Mucosa of descending colon (tissue), 3 donors: ENCODE results near the gene THTPA. TPM values are rescaled to one million over a fixed set of nuclear protein-coding genes. Genes with fewer than 3 reads are reported as not detected.

ENCODE experiments used
- ATAC-seq: fragments of 200-7000 bp; cut with Tn5 transposase; one replicate; pipeline ENCODE4 v1.9.1; 2020; ENCODE audit warnings: mild to moderate bottlenecking, moderate library complexity
- DNase-seq, 3 donors: peaks; one replicate each; pipeline ENCODE4 v3.0.0-alpha.2; 2020
- H3K36me3 ChIP-seq: fragments of 200-600 bp; one replicate; pipeline ENCODE4 v1.8.0; 2021; ENCODE audit warnings: low read depth, mild to moderate bottlenecking
- H3K4me1 ChIP-seq: fragments of 200-600 bp; one replicate; pipeline ENCODE4 v1.8.0; 2021; ENCODE audit warnings: low read depth, mild to moderate bottlenecking
- H3K4me3 ChIP-seq: fragments of 200-600 bp; one replicate; pipeline ENCODE4 v1.8.0; 2021; ENCODE audit warnings: mild to moderate bottlenecking
- H3K9me3 ChIP-seq: fragments of 200-600 bp; one replicate; pipeline ENCODE4 v1.8.0; 2021; ENCODE audit warnings: mild to moderate bottlenecking
- intact Hi-C, 2 donors: fragments of 100-400 bp; cut with DNase I in 1 of 2; cut with micrococcal nuclease in 1 of 2; formaldehyde crosslinking; loops; one replicate each; pipeline versions ENCODE4 v1.11.0 to v1.11.1; 2022; cut with DNase I, micrococcal nuclease
- total RNA-seq, 3 donors: library from RNA; stranded (reverse); fragmentation: NEBNext Ultra II Directional in 2 of 3; extraction: Animal tissue kit (Norgen Biotek cat#: 25700) in 2 of 3; gene quantifications; one replicate each; pipeline versions ENCODE4 v1.2.1 to v1.2.4, GENCODE V29; 2021 to 2023
- TF ChIP-seq, protein P1 (sequence below): fragments of 200-600 bp; IDR thresholded peaks from one replicate; pipeline ENCODE4 v1.8.0; 2022; ENCODE audit warnings: antibody characterized with exemption, mild to moderate bottlenecking
- donor health status: DM: no; HTN: no; CAD: no; lungs with moderate emphysema.
- donor health status: DM: no; HTN: no; CAD: no.
- donor health status: DM: no; HTN: yes; CAD: no.

The THTPA gene
- total RNA-seq, 3 donors from 2014 or later: 16.8 to 17.4 (median 17.4) TPM

DNA sequence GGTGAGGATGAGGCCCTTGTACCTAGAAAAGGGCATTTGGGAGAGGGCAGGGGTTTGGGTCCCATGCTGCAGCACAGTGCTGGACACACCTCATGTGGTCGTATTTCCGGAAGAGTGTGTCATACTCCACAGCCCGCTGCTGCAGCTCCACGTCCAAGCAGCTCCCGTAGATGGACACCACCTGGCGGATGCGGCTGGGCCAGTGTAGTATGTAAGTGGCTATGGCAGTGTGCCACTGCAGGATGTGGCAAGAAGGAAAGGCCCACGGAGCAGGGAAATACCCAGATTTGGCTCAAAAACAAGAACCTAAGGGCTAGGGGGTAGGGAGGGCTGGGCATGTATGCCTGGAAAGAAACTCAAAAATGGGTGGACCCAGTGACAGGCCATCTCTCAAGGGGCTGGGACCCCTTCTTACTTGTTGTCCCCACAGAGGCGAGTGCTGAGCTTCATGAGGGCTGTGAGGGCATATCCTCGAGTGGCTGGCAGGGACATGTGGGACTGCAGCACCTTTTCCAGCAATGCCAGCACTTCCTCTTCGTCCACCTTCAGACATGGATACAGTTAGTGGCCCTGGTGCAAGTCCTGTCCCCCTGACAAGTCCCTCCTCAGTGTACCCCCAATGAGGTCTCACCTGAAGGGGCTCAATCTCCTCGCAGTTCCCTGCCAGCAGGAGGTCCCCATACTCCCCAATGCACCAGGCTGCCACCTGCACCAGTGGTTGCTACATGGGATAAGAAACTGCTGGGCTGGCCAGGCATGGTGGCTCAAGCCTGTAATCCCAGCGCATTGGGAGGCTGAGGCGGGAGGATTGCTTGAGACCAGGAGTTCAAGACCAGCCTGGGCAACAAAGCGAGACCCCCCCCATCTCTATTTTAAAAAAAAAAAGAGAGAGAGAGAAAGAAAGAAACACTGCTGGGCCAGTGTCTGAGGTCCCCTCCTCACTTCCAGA, 6.1 kb downstream of the THTPA start:
- no peak for DNase-seq
- peaks cover 4% of the 10 kb centered on the region for H3K36me3 ChIP-seq

GRCh38 chr14:23562822-23563472, 6.9 kb downstream of the THTPA start:
- peak in 1 of 3 donors; percentile 56 for DNase-seq
- Histone ChIP-seq H3K9me3 (no peaks in the 10 kb centered on the region), H3K36me3 (peaks cover 4% of the 10 kb centered on the region), H3K4me3 (no peak overlapping the region), H3K4me1 (no peaks in the 10 kb centered on the region)
- ATAC-seq: peak; percentile 29
- TF ChIP-seq, protein P1, sequence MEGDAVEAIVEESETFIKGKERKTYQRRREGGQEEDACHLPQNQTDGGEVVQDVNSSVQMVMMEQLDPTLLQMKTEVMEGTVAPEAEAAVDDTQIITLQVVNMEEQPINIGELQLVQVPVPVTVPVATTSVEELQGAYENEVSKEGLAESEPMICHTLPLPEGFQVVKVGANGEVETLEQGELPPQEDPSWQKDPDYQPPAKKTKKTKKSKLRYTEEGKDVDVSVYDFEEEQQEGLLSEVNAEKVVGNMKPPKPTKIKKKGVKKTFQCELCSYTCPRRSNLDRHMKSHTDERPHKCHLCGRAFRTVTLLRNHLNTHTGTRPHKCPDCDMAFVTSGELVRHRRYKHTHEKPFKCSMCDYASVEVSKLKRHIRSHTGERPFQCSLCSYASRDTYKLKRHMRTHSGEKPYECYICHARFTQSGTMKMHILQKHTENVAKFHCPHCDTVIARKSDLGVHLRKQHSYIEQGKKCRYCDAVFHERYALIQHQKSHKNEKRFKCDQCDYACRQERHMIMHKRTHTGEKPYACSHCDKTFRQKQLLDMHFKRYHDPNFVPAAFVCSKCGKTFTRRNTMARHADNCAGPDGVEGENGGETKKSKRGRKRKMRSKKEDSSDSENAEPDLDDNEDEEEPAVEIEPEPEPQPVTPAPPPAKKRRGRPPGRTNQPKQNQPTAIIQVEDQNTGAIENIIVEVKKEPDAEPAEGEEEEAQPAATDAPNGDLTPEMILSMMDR: peak; percentile 80
- intact Hi-C loops: loop anchor here (5.0 kb wide), 1 partner anchor 86 kb away; no protein-coding TSS in a partner anchor

More for the DNA sequence above, 6.1 kb downstream of the THTPA start:
- TF ChIP-seq, protein P1: no peak
- Histone ChIP-seq H3K4me1 (peaks cover 8% of the 10 kb centered on the region), H3K4me3 (no peak overlapping the region), H3K9me3 (no peaks in the 10 kb centered on the region)
- ATAC-seq: no peak
- intact Hi-C loops: loop anchor here (5.0 kb wide), 1 partner anchor 85 kb away; no protein-coding TSS in a partner anchor

DNA sequence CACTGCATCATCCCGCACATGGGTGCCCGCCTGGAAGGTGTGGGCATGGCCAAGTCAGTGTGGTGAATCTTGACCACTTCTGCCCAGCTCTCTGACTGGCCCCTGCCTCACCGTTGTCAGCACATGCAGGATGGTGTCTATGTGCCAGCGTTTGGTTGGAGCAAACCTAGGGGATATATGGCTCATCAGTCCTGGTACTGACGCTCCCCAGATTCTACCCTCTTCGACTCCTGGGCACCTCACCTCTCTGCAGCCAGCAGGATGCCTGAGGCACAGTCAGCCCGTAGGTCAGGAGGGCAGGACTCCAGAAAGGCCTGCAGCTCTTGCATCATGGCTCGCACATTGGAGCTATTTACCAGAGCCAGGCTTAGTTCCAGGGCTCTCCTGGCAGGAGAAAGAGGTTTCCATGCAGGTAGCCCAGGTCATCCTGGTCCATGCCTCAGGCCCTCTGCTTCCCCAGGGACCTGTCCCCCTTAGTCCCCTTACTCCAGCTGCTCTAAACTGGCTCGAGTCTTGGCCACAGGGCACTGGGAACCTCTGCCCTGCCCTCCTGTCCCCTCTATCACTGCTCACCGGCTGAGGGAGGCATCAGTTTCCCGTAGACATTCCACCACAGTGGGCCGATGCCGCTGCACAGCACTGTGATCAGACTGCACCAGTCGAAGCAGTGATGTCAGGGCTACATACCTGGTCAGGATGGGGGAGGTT, 7.6 kb downstream of the THTPA start:
- intact Hi-C loops: loop anchor here (5.0 kb wide), 1 partner anchor 86 kb away; no protein-coding TSS in a partner anchor
- Histone ChIP-seq H3K36me3 (peaks cover 4% of the 10 kb centered on the region), H3K9me3 (no peaks in the 10 kb centered on the region), H3K4me3 (no peak overlapping the region), H3K4me1 (no peaks in the 10 kb centered on the region)
- TF ChIP-seq, protein P1: no peak
- DNase-seq: no peak
- ATAC-seq: no peak

- TF ChIP-seq, protein P1: no peak
- Histone ChIP-seq H3K36me3 (peaks cover 4% of the 10 kb centered on the region), H3K9me3 (no peaks in the 10 kb centered on the region), H3K4me1 (no peaks in the 10 kb centered on the region), H3K4me3 (no peak overlapping the region)
- ATAC-seq: no peak
- no peak for DNase-seq
- intact Hi-C loops: loop anchor here (5.0 kb wide), 1 partner anchor 87 kb away; no protein-coding TSS in a partner anchor
Measured at GRCh38 chr14:23564181-23564812, 8.2 kb downstream of the THTPA start.

GRCh38 chr14:23564876-23565275, 8.8 kb downstream of the THTPA start:
- Histone ChIP-seq H3K4me3 (no peak overlapping the region), H3K4me1 (no peaks in the 10 kb centered on the region), H3K9me3 (no peaks in the 10 kb centered on the region), H3K36me3 (peaks cover 4% of the 10 kb centered on the region)
- intact Hi-C loops: loop anchor here (5.0 kb wide), 1 partner anchor 88 kb away; no protein-coding TSS in a partner anchor
- ATAC-seq (no peak), DNase-seq (no peak)
- TF ChIP-seq, protein P1: no peak
